Smooth muscle cell (in vitro differentiated cells): ENCODE measurements around the gene RAD51B. TPM values are rescaled to one million over a fixed set of nuclear protein-coding genes. Genes with fewer than 3 reads are reported as not detected.

Source experiments
- DNase-seq: peaks from one replicate; lab custom pipeline; 2025; ENCODE audit not compliant: unreplicated experiment; lab: John Stamatoyannopoulos, UW
- H2AFZ ChIP-seq: fragments of 200-600 bp; sonication (generic); 2 replicates; pipeline ENCODE4 v1.6.0; 2016; ENCODE audit warnings: antibody characterized with exemption, low read depth, mild to moderate bottlenecking
- H3F3A ChIP-seq: fragments of 200-600 bp; sonication (generic); 2 replicates; pipeline ENCODE4 v1.6.0; 2017; ENCODE audit warnings: antibody characterized with exemption, low read depth
- H3K27ac ChIP-seq: fragments of 200-600 bp; sonication (generic); 2 replicates; pipeline ENCODE4 v1.5.1; 2016; ENCODE audit warnings: low read depth, mild to moderate bottlenecking
- H3K27me3 ChIP-seq: fragments of 200-600 bp; sonication (generic); 2 replicates; pipeline ENCODE4 v1.6.1; 2016; ENCODE audit warnings: low read depth, mild to moderate bottlenecking
- H3K36me3 ChIP-seq: fragments of 200-600 bp; sonication (generic); 2 replicates; pipeline ENCODE4 v1.5.1; 2016; ENCODE audit warnings: low read depth
- H3K4me1 ChIP-seq: fragments of 200-600 bp; sonication (generic); 2 replicates; pipeline ENCODE4 v1.5.1; 2016; ENCODE audit warnings: low read depth
- H3K4me2 ChIP-seq: fragments of 200-600 bp; sonication (generic); 2 replicates; pipeline ENCODE4 v1.6.0; 2016; ENCODE audit warnings: mild to moderate bottlenecking
- H3K4me3 ChIP-seq: fragments of 200-600 bp; sonication (generic); 2 replicates; pipeline ENCODE4 v1.5.1; 2016; ENCODE audit warnings: mild to moderate bottlenecking
- H3K79me2 ChIP-seq: fragments of 200-600 bp; sonication (generic); 2 replicates; pipeline ENCODE4 v1.6.0; 2016; ENCODE audit warnings: low read depth, mild to moderate bottlenecking
- H3K9ac ChIP-seq: fragments of 200-600 bp; sonication (generic); 2 replicates; pipeline ENCODE4 v1.6.0; 2016; ENCODE audit warnings: low read depth
- H3K9me3 ChIP-seq: fragments of 200-600 bp; sonication (generic); replicated peaks from 2 replicates; pipeline ENCODE4 v1.5.1; 2016; ENCODE audit warnings: low read depth
- H4K20me1 ChIP-seq: fragments of 200-600 bp; sonication (generic); 2 replicates; pipeline ENCODE4 v1.6.0; 2016; ENCODE audit warnings: low read depth
- WGBS: methylation state at CpG from one replicate; pipeline ENCODE4 v1.1.7; 2016; ENCODE audit warnings: low lambda C conversion rate; 5-methylcytosine and 5-hydroxymethylcytosine counted together
- polyA plus RNA-seq: library from polyadenylated mRNA; unstranded; fragments of >200 nt; fragmentation: Nextera tagmentation; extraction: Ambion mirVana; gene quantifications from 2 replicates; pipeline ENCODE4 v1.2.1, GENCODE V29; 2016
- total RNA-seq: library from RNA; depleted of rRNA; stranded (reverse); fragments of >200 nt; gene quantifications from 2 replicates; pipeline ENCODE4 v1.2.3, GENCODE V29; 2014
- TF ChIP-seq, protein P1 (sequence below): fragments of 200-600 bp; sonication (generic); IDR thresholded peaks from 2 replicates; pipeline ENCODE4 v1.5.1; 2017; ENCODE audit warnings: borderline replicate concordance, mild to moderate bottlenecking, antibody characterized with exemption; ENCODE audit not compliant: insufficient read depth, poor library complexity, severe bottlenecking

Gene RAD51B
- total and polyA plus RNA-seq, 2 experiments from 2014 or later, result 4.6 to 5.3 TPM

DNA sequence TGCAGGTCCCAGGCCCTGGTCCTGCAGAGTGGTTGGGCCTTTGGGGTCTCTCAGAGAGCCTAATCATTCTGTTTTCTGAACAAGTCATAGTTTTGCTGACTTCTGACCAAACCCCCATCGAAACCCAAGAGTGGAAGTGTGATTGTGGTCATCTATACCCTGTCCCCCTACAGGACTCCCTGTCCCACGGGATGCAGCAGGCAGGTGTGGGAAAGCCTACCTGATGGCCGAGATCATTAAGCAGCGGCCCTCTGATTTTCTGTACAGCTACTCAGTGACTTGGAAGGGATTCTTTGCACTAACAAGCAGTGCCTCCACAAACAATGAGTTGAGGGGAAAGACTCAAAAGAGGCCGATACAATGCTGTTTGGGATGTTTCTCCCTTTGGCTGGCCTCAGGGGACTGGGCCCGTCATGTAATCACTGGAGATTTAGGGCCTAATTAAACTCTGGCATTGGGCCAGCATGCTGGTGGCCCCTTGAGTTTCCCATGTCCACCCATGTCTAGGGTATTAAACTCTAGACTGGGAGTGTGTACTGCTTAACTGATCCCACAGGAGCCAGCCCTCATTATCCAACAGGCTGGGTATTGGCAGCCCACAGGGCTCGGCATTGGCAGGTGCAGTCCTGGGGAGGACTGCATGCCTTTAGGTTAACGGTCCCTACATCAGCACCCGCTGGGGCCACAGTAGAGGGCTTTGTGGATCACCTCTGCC is 780.5 kb downstream of the RAD51B start:
- 83% methylated on average over 9 of the region's 9 CpGs for WGBS
- Histone ChIP-seq H3K4me3 (no peak overlapping the region), H3K27me3 (no peaks in the 10 kb centered on the region), H3K36me3 (no peaks in the 10 kb centered on the region), H3K9ac (no peak overlapping the region), H2AFZ (no peak overlapping the region), H3K4me1 (peaks cover 41% of the 10 kb centered on the region), H3K79me2 (no peaks in the 10 kb centered on the region), H4K20me1 (no peaks in the 10 kb centered on the region), H3K9me3 (no peaks in the 10 kb centered on the region), H3K27ac (peak overlapping the region; percentile 92), H3F3A (peaks cover 21% of the 10 kb centered on the region), H3K4me2 (peak overlapping the region; percentile 64)
- no peak for DNase-seq
- TF ChIP-seq, protein P1, sequence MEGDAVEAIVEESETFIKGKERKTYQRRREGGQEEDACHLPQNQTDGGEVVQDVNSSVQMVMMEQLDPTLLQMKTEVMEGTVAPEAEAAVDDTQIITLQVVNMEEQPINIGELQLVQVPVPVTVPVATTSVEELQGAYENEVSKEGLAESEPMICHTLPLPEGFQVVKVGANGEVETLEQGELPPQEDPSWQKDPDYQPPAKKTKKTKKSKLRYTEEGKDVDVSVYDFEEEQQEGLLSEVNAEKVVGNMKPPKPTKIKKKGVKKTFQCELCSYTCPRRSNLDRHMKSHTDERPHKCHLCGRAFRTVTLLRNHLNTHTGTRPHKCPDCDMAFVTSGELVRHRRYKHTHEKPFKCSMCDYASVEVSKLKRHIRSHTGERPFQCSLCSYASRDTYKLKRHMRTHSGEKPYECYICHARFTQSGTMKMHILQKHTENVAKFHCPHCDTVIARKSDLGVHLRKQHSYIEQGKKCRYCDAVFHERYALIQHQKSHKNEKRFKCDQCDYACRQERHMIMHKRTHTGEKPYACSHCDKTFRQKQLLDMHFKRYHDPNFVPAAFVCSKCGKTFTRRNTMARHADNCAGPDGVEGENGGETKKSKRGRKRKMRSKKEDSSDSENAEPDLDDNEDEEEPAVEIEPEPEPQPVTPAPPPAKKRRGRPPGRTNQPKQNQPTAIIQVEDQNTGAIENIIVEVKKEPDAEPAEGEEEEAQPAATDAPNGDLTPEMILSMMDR, result no peak

- Histone ChIP-seq H3F3A (peaks cover 16% of the 10 kb centered on the region), H3K36me3 (no peaks in the 10 kb centered on the region), H2AFZ (no peak overlapping the region), H3K9me3 (no peaks in the 10 kb centered on the region), H4K20me1 (no peaks in the 10 kb centered on the region), H3K4me3 (no peak overlapping the region), H3K27ac (no peak overlapping the region), H3K9ac (no peak overlapping the region), H3K4me2 (no peak overlapping the region), H3K79me2 (no peaks in the 10 kb centered on the region), H3K4me1 (peaks cover 42% of the 10 kb centered on the region), H3K27me3 (no peaks in the 10 kb centered on the region)
- WGBS, result 85% methylated on average over 5 of the region's 5 CpGs
- no peak for DNase-seq
- TF ChIP-seq, protein P1, result no peak
These were observed 782.9 kb downstream of the RAD51B start for GRCh38 chr14:68602507-68602906.

DNA sequence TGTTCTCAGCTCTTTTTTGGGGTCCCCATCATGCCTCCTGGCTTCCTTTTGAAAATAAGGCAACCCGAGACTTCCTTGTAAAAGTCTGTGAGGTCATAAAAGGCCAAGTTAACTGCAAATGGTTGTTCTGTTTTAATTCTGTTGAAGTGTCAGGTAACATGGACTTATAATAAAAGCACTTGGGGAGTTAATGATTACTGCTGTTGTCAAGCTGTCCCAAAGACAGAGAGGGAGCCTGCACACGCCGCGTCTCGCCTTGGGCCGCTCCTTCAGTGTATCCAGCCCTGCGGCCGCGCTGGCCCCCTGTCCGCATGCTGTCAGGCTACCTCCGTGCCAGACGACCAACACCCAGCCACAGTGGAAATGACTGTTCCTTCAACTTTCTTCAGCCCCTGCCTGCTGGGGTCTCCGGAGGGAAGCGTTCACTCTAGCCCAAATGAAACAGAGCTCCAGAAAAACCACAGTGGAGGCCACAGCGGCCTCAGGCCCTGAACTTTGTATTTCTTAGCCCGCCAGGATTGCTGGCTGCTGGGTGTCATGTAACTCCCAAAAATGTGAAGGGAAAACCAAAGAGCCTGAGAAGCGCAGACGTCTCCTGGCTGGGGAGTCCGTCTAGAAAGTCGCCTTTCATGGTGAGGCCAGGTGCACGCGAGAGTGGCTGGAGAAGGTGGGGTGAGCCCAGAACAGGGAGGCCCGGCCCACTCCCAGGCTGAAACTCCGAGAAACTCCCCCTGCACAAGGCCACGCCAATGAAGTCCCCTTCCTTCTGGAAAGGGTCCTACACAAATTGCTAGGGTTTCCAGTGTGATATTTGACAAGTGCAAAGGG is 784.2 kb downstream of the RAD51B start:
- TF ChIP-seq, protein P1, result no peak
- Histone ChIP-seq H3K36me3 (no peaks in the 10 kb centered on the region), H3F3A (peaks cover 11% of the 10 kb centered on the region), H3K4me2 (peak overlapping the region; percentile 28), H4K20me1 (no peaks in the 10 kb centered on the region), H3K4me1 (peaks cover 45% of the 10 kb centered on the region), H3K9ac (peak overlapping the region; percentile 32), H3K27me3 (no peaks in the 10 kb centered on the region), H3K79me2 (no peaks in the 10 kb centered on the region), H2AFZ (peak overlapping the region; percentile 26), H3K4me3 (no peak overlapping the region), H3K27ac (peak overlapping the region; percentile 26), H3K9me3 (no peaks in the 10 kb centered on the region)
- WGBS, result 71% methylated on average over 25 of the region's 25 CpGs
- no peak for DNase-seq
